Astrocyte (in vitro differentiated cells and primary cell): ENCODE measurements around the gene NOS1. TPM values are rescaled to one million over a fixed set of nuclear protein-coding genes. Genes with fewer than 3 reads are reported as not detected.

Experiments
- DNase-seq: peaks from one replicate; pipeline ENCODE4 v3.0.0-alpha.2; 2010; ENCODE audit warnings: low read depth
- FAIRE-seq: peaks from 2 replicates; lab custom pipeline; 2011; peaks lifted over from hg19 to GRCh38; lab: Jason Lieb, UNC
- H2AFZ ChIP-seq: 2 replicates; pipeline ENCODE4 v1.6.0; 2012; ENCODE audit warnings: low read depth, low read length, inconsistent platforms
- H3K27ac ChIP-seq: 2 replicates; pipeline ENCODE4 v1.5.1; 2011; ENCODE audit warnings: low read depth, low read length, inconsistent platforms
- H3K27me3 ChIP-seq: 2 replicates; pipeline ENCODE4 v1.6.0; 2011; ENCODE audit warnings: low read length, inconsistent platforms; ENCODE audit not compliant: insufficient read depth
- H3K36me3 ChIP-seq: 2 replicates; pipeline ENCODE4 v1.5.1; 2011; ENCODE audit warnings: low read length, inconsistent platforms; ENCODE audit not compliant: insufficient read depth
- H3K4me1 ChIP-seq: 2 replicates; pipeline ENCODE4 v1.5.1; 2011; ENCODE audit warnings: low read length, inconsistent platforms; ENCODE audit not compliant: insufficient read depth
- H3K4me2 ChIP-seq: 2 replicates; pipeline ENCODE4 v1.6.0; 2012; ENCODE audit warnings: low read length, inconsistent platforms
- H3K4me3 ChIP-seq: 2 replicates; pipeline ENCODE4 v1.5.1; 2011; ENCODE audit warnings: low read depth, mild to moderate bottlenecking, low read length, inconsistent platforms; ENCODE audit not compliant: insufficient read depth
- H3K79me2 ChIP-seq: 2 replicates; pipeline ENCODE4 v1.6.0; 2012; ENCODE audit warnings: mild to moderate bottlenecking, low read length, inconsistent platforms; ENCODE audit not compliant: insufficient read depth
- H3K9ac ChIP-seq: 2 replicates; pipeline ENCODE4 v1.6.0; 2012; ENCODE audit warnings: mild to moderate bottlenecking, low read length, inconsistent platforms
- H3K9me3 ChIP-seq: 2 replicates; pipeline ENCODE4 v1.5.1; 2012; ENCODE audit warnings: low read depth, mild to moderate bottlenecking, low read length, inconsistent platforms; ENCODE audit not compliant: insufficient read depth
- H4K20me1 ChIP-seq: 2 replicates; pipeline ENCODE4 v1.6.0; 2012; ENCODE audit warnings: low read length, inconsistent platforms; ENCODE audit not compliant: insufficient read depth
- H3K27ac Mint-ChIP-seq: one replicate; pipeline ENCODE4 v1.8.0; 2021; ENCODE audit warnings: mild to moderate bottlenecking, mixed read lengths; ENCODE audit not compliant: unreplicated experiment
- H3K27me3 Mint-ChIP-seq: one replicate; pipeline ENCODE4 v1.8.0; 2021; ENCODE audit warnings: low read depth, mixed read lengths; ENCODE audit not compliant: unreplicated experiment
- H3K36me3 Mint-ChIP-seq: one replicate; pipeline ENCODE4 v1.8.0; 2021; ENCODE audit warnings: low read depth, mixed read lengths; ENCODE audit not compliant: unreplicated experiment
- H3K4me1 Mint-ChIP-seq: one replicate; pipeline ENCODE4 v1.8.0; 2021; ENCODE audit warnings: low read depth, mixed read lengths; ENCODE audit not compliant: unreplicated experiment
- H3K4me3 Mint-ChIP-seq: one replicate; pipeline ENCODE4 v1.8.0; 2021; ENCODE audit warnings: mild to moderate bottlenecking, moderate library complexity, mixed read lengths; ENCODE audit not compliant: unreplicated experiment
- H3K9me3 Mint-ChIP-seq: one replicate; pipeline ENCODE4 v1.8.0; 2021; ENCODE audit warnings: mild to moderate bottlenecking, mixed read lengths; ENCODE audit not compliant: unreplicated experiment
- CTCF ChIP-seq: IDR thresholded peaks from 2 replicates; pipeline ENCODE4 v1.5.1; 2011; ENCODE audit warnings: low read depth, mild to moderate bottlenecking, inconsistent platforms, low read length, moderate library complexity; ENCODE audit not compliant: insufficient read depth
- EZH2 ChIP-seq: IDR thresholded peaks from 2 replicates; pipeline ENCODE4 v1.6.1; 2012; ENCODE audit warnings: mild to moderate bottlenecking, low read length, inconsistent platforms; ENCODE audit not compliant: insufficient read depth
- total RNA-seq: library from RNA; stranded (reverse); gene quantifications from 2 replicates; pipeline ENCODE4 v1.2.1, GENCODE V29; 2021

NOS1 gene
- total RNA-seq, 1 donor from 2014 or later = 0.05 TPM

GRCh38 chr12:117404940-117405339 is 43.5 kb upstream of the NOS1 start:
- Mint-ChIP-seq H3K36me3 (no peaks in the 10 kb centered on the region), H3K4me3 (no peak overlapping the region), H3K27me3 (peaks cover 33% of the 10 kb centered on the region), H3K9me3 (peaks cover 3% of the 10 kb centered on the region), H3K4me1 (peaks cover 2% of the 10 kb centered on the region), H3K27ac (no peak overlapping the region)
- no peak overlapping the region for H3K9ac ChIP-seq
- H3K27ac ChIP-seq = no peak overlapping the region
- no peak for TF ChIP-seq CTCF
- no peak for TF ChIP-seq EZH2
- H3K4me1 ChIP-seq = no peaks in the 10 kb centered on the region
- FAIRE-seq = no peak
- no peaks in the 10 kb centered on the region for H3K36me3 ChIP-seq
- H3K4me3 ChIP-seq = no peak overlapping the region
- H3K27me3 ChIP-seq = no peaks in the 10 kb centered on the region
- H3K79me2 ChIP-seq = no peaks in the 10 kb centered on the region
- DNase-seq = no peak
- no peaks in the 10 kb centered on the region for H4K20me1 ChIP-seq
- H2AFZ ChIP-seq = no peak overlapping the region
- peaks cover 3% of the 10 kb centered on the region for H3K9me3 ChIP-seq
- H3K4me2 ChIP-seq = no peak overlapping the region

- H3K4me3 Mint-ChIP-seq = no peak overlapping the region
- Histone ChIP-seq H3K4me2 (no peak overlapping the region), H4K20me1 (no peaks in the 10 kb centered on the region), H3K27me3 (no peaks in the 10 kb centered on the region), H2AFZ (no peak overlapping the region), H3K9me3 (peaks cover 3% of the 10 kb centered on the region), H3K4me1 (no peaks in the 10 kb centered on the region), H3K27ac (no peak overlapping the region), H3K9ac (no peak overlapping the region), H3K79me2 (no peaks in the 10 kb centered on the region), H3K4me3 (no peak overlapping the region), H3K36me3 (no peaks in the 10 kb centered on the region)
- TF ChIP-seq EZH2 (no peak), CTCF (no peak)
- DNase-seq (no peak), FAIRE-seq (no peak)
- peaks cover 33% of the 10 kb centered on the region for H3K27me3 Mint-ChIP-seq
- H3K36me3 Mint-ChIP-seq = no peaks in the 10 kb centered on the region
- peaks cover 2% of the 10 kb centered on the region for H3K4me1 Mint-ChIP-seq
- H3K9me3 Mint-ChIP-seq = peaks cover 3% of the 10 kb centered on the region
- H3K27ac Mint-ChIP-seq = no peak overlapping the region
These were observed 42.9 kb upstream of the NOS1 start for GRCh38 chr12:117404203-117404853.

- Histone ChIP-seq H3K79me2 (no peaks in the 10 kb centered on the region), H3K9me3 (peaks cover 3% of the 10 kb centered on the region), H2AFZ (no peak overlapping the region), H3K9ac (no peak overlapping the region), H3K4me2 (no peak overlapping the region), H3K27me3 (no peaks in the 10 kb centered on the region), H3K4me1 (no peaks in the 10 kb centered on the region), H3K4me3 (no peak overlapping the region), H4K20me1 (no peaks in the 10 kb centered on the region), H3K27ac (no peak overlapping the region), H3K36me3 (no peaks in the 10 kb centered on the region)
- Mint-ChIP-seq H3K4me3 (no peak overlapping the region), H3K9me3 (peaks cover 3% of the 10 kb centered on the region), H3K27ac (no peak overlapping the region), H3K27me3 (peaks cover 33% of the 10 kb centered on the region), H3K4me1 (peaks cover 2% of the 10 kb centered on the region), H3K36me3 (no peaks in the 10 kb centered on the region)
- TF ChIP-seq EZH2 (no peak), CTCF (no peak)
- FAIRE-seq = no peak
- no peak for DNase-seq
These were observed 42.2 kb upstream of the NOS1 start for GRCh38 chr12:117403586-117404139.
